Neural cell (in vitro differentiated cells): Measurements from ENCODE around the gene MICU1. TPM values are rescaled to one million over a fixed set of nuclear protein-coding genes. Genes with fewer than 3 reads are reported as not detected.

Source experiments
- H2AFZ ChIP-seq: fragments of 200-600, 300-800 bp; sonication (generic), shearing (Covaris generic); 2 replicates; pipeline ENCODE4 v1.6.0; 2014; ENCODE audit warnings: low read depth, mild to moderate bottlenecking, antibody characterized with exemption, low read length, moderate library complexity
- H3F3A ChIP-seq: fragments of 200-600 bp; shearing (Covaris generic); 2 replicates; pipeline ENCODE4 v1.6.1; 2016; ENCODE audit warnings: mild to moderate bottlenecking, moderate library complexity, mixed read lengths, antibody characterized with exemption, low read length; ENCODE audit not compliant: insufficient read depth, poor library complexity, severe bottlenecking
- H3K27ac ChIP-seq: fragments of 200-600, 300-800 bp; sonication (generic), shearing (Covaris generic); 2 replicates; pipeline ENCODE4 v1.5.1; 2014; ENCODE audit warnings: mild to moderate bottlenecking, low read length, moderate library complexity
- H3K27me3 ChIP-seq: fragments of 300-800, 200-600 bp; sonication (generic), shearing (Covaris generic); 2 replicates; pipeline ENCODE4 v1.6.0; 2014; ENCODE audit warnings: mild to moderate bottlenecking, low read depth, low read length, moderate library complexity; ENCODE audit not compliant: insufficient read depth
- H3K36me3 ChIP-seq: fragments of 300-800, 200-600 bp; sonication (generic), shearing (Covaris generic); 2 replicates; pipeline ENCODE4 v1.5.1; 2014; ENCODE audit warnings: mild to moderate bottlenecking, antibody characterized with exemption, low read length, moderate library complexity; ENCODE audit not compliant: insufficient read depth
- H3K4me2 ChIP-seq: fragments of 300-800, 200-600 bp; sonication (generic), shearing (Covaris generic); 2 replicates; pipeline ENCODE4 v1.6.0; 2014; ENCODE audit warnings: mild to moderate bottlenecking, low read length
- H3K4me3 ChIP-seq: fragments of 300-800, 200-600 bp; sonication (generic), shearing (Covaris generic); 2 replicates; pipeline ENCODE4 v1.5.1; 2014; ENCODE audit warnings: mild to moderate bottlenecking, low read length, moderate library complexity
- H3K79me2 ChIP-seq: fragments of 200-600 bp; shearing (Covaris generic); replicated peaks from 2 replicates; pipeline ENCODE4 v1.6.0; 2014; ENCODE audit warnings: mild to moderate bottlenecking, low read length, moderate library complexity; ENCODE audit not compliant: insufficient read depth
- H3K9ac ChIP-seq: fragments of 300-800, 200-600 bp; sonication (generic), shearing (Covaris generic); 2 replicates; pipeline ENCODE4 v1.6.1; 2016; ENCODE audit warnings: mild to moderate bottlenecking, low read length, mixed read lengths
- H3K9me2 ChIP-seq: fragments of 200-600 bp; shearing (Covaris generic); 2 replicates; pipeline ENCODE4 v1.6.1; 2016; ENCODE audit warnings: mild to moderate bottlenecking, low read length, mixed read lengths; ENCODE audit not compliant: insufficient read depth
- H3K9me3 ChIP-seq: fragments of 200-600, 300-800 bp; sonication (generic), shearing (Covaris generic); 2 replicates; pipeline ENCODE4 v1.6.1; 2016; ENCODE audit warnings: mild to moderate bottlenecking, mixed run types, low read length, moderate library complexity, mixed read lengths
- H4K20me1 ChIP-seq: fragments of 200-600 bp; shearing (Covaris generic); 2 replicates; pipeline ENCODE4 v1.6.1; 2016; ENCODE audit warnings: mild to moderate bottlenecking, mixed run types; ENCODE audit not compliant: insufficient read depth
- CTCF ChIP-seq: fragments of 450-650 bp; IDR thresholded peaks from 2 replicates; pipeline ENCODE4 v1.5.1; 2014; ENCODE audit warnings: antibody characterized with exemption, mild to moderate bottlenecking, moderate library complexity; ENCODE audit not compliant: poor library complexity, severe bottlenecking
- EP300 ChIP-seq: fragments of 450-650 bp; conservative IDR thresholded peaks from 2 replicates; pipeline ENCODE4 v1.6.1; 2014; ENCODE audit warnings: antibody characterized with exemption, mild to moderate bottlenecking, moderate library complexity; ENCODE audit not compliant: poor library complexity, severe bottlenecking
- EZH2 ChIP-seq: fragments of 200-600, 300-800 bp; shearing (Covaris generic), sonication (generic); IDR thresholded peaks from 2 replicates; pipeline ENCODE4 v1.6.1; 2014; ENCODE audit warnings: antibody characterized with exemption, low read length, borderline replicate concordance, mild to moderate bottlenecking; ENCODE audit not compliant: insufficient read depth, poor library complexity, severe bottlenecking
- MXI1 ChIP-seq: fragments of 450-650 bp; conservative IDR thresholded peaks from 2 replicates; pipeline ENCODE4 v1.6.1; 2014; ENCODE audit warnings: antibody characterized with exemption, mild to moderate bottlenecking; ENCODE audit not compliant: poor library complexity, severe bottlenecking
- POLR2AphosphoS5 ChIP-seq: IDR thresholded peaks from 2 replicates; pipeline ENCODE4 v1.6.1; 2012
- RAD21 ChIP-seq: fragments of 450-650 bp; conservative IDR thresholded peaks from 2 replicates; pipeline ENCODE4 v1.6.1; 2014; ENCODE audit warnings: antibody characterized with exemption, mild to moderate bottlenecking, moderate library complexity
- REST ChIP-seq: IDR thresholded peaks from 2 replicates; pipeline ENCODE4 v1.6.1; 2012; ENCODE audit warnings: borderline replicate concordance
- SMC3 ChIP-seq: fragments of 450-650 bp; conservative IDR thresholded peaks from 2 replicates; pipeline ENCODE4 v1.6.1; 2014; ENCODE audit warnings: antibody characterized with exemption, mild to moderate bottlenecking, moderate library complexity; ENCODE audit not compliant: poor library complexity
- TAF1 ChIP-seq: IDR thresholded peaks from 2 replicates; pipeline ENCODE4 v1.6.1; 2012; ENCODE audit warnings: low read depth
- polyA plus RNA-seq: library from polyadenylated mRNA; depleted of rRNA; stranded (reverse); fragments of >200 nt; gene quantifications from 2 replicates; pipeline ENCODE4 v1.2.3, GENCODE V29; 2014

Gene MICU1
- polyA plus RNA-seq, 1 donor from 2014 or later = 86.0 TPM

GRCh38 chr10:72367301-72367960, 258.4 kb downstream of the MICU1 start:
- Histone ChIP-seq H3K9me3 (no peaks in the 10 kb centered on the region), H3K9ac (no peak overlapping the region), H3K27me3 (no peaks in the 10 kb centered on the region), H3K9me2 (no peaks in the 10 kb centered on the region), H4K20me1 (no peaks in the 10 kb centered on the region), H2AFZ (no peak overlapping the region), H3K4me2 (no peak overlapping the region), H3K79me2 (no peaks in the 10 kb centered on the region), H3F3A (no peaks in the 10 kb centered on the region), H3K36me3 (no peaks in the 10 kb centered on the region), H3K27ac (no peak overlapping the region), H3K4me3 (no peak overlapping the region)
- TF ChIP-seq CTCF (no peak), RAD21 (no peak), REST (no peak), POLR2AphosphoS5 (no peak), EP300 (no peak), MXI1 (no peak), TAF1 (no peak), EZH2 (no peak), SMC3 (no peak)

- H3F3A ChIP-seq = no peaks in the 10 kb centered on the region
- no peak overlapping the region for H3K9ac ChIP-seq
- no peaks in the 10 kb centered on the region for H4K20me1 ChIP-seq
- H3K9me3 ChIP-seq = no peaks in the 10 kb centered on the region
- no peak overlapping the region for H2AFZ ChIP-seq
- H3K79me2 ChIP-seq = no peaks in the 10 kb centered on the region
- no peaks in the 10 kb centered on the region for H3K36me3 ChIP-seq
- no peak overlapping the region for H3K4me2 ChIP-seq
- no peaks in the 10 kb centered on the region for H3K9me2 ChIP-seq
- no peak overlapping the region for H3K4me3 ChIP-seq
- no peak overlapping the region for H3K27ac ChIP-seq
- H3K27me3 ChIP-seq = no peaks in the 10 kb centered on the region
- no peak for TF ChIP-seq POLR2AphosphoS5
- no peak for TF ChIP-seq MXI1
- TF ChIP-seq SMC3 = no peak
- TF ChIP-seq RAD21 = no peak
- TF ChIP-seq EZH2 = no peak
- TF ChIP-seq EP300 = no peak
- no peak for TF ChIP-seq CTCF
- no peak for TF ChIP-seq TAF1
- no peak for TF ChIP-seq REST
Observed at GRCh38 chr10:72365106-72365895, 260.6 kb downstream of the MICU1 start.
